ENCODE results near the gene PIM2. TPM values are rescaled to one million over a fixed set of nuclear protein-coding genes. Genes with fewer than 3 reads are reported as not detected.

PIM2 gene
- total RNA-seq, 1 donor from 2014 or later: 11.5 TPM

DNA sequence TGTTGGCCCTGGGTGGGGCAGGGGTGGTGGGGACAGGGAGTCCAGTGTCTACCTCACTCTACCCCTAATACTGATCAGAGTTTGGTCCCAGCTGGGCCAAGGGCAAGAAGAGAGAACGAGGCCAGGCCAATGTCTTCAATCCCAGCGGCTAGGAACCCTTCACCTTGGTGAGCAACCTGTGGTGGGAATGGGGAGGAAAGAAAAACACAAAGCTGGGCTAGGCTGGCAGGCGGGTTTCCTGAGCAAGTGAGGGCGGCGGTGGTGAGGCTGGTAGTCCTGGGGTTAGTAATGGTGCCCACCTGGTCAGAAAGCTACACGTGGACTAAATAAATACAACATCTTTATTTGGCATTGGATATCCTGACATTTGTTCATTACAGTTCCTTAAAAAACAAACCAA, 15.5 kb downstream of the PIM2 start:
- H3K4me3 ChIP-seq: no peak overlapping the region
- peaks cover 0 to 20% of the 10 kb centered on the region in 2 donors for H3K36me3 ChIP-seq
- H3K4me1 ChIP-seq: peaks cover 8% of the 10 kb centered on the region
- no peaks in the 10 kb centered on the region for H3K27me3 ChIP-seq
- intact Hi-C loops (cut with DNase I): no loop called here
- H3K9me3 ChIP-seq: no peaks in the 10 kb centered on the region
- TF ChIP-seq POLR2A (IDR thresholded peaks at IDR 0.05) (no peak), POLR2AphosphoS5 (IDR thresholded peaks at IDR 0.05; ENCODE audit: insufficient read depth in 1 of 2, low read depth in 1 of 2) (no peak), CTCF (IDR thresholded peaks at IDR 0.05) (no peak)
- DNase-seq (ENCODE audit: extremely low spot score in 2 of 2): no peak
- H3K27ac ChIP-seq: no peak overlapping the region

DNA sequence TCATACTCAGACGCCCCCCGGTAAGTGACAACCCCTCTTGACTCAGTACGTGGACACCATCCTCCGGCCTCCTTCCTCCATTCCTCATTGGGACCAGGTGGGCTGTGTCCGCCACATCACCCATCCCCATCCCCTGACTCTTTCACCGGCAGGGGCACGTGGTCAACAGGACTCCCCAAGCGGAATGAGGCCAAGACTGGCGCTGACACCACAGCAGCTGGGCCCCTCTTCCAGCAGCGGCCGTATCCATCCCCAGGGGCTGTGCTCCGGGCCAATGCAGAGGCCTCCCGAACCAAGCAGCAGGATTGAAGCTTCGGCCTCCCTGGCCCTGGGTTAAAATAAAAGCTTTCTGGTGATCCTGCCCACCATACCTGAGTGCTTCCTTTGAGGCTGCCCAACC, 16.0 kb downstream of the PIM2 start:
- peaks cover 0 to 20% of the 10 kb centered on the region in 2 donors for H3K36me3 ChIP-seq
- H3K27ac ChIP-seq: no peak overlapping the region
- TF ChIP-seq CTCF (IDR thresholded peaks at IDR 0.05): no peak
- TF ChIP-seq POLR2A (IDR thresholded peaks at IDR 0.05): no peak
- TF ChIP-seq POLR2AphosphoS5 (IDR thresholded peaks at IDR 0.05; ENCODE audit: insufficient read depth in 1 of 2, low read depth in 1 of 2): no peak

DNA sequence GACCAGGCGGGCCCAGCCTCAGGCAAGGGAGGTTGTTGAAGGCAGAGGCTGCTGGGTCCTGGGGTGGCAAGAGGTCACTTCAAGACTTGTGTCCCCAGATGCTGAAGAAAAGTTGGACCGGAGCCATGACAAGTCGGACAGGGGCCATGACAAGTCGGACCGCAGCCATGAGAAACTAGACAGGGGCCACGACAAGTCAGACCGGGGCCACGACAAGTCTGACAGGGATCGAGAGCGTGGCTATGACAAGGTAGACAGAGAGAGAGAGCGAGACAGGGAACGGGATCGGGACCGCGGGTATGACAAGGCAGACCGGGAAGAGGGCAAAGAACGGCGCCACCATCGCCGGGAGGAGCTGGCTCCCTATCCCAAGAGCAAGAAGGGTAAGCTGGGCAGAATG, 16.7 kb downstream of the PIM2 start:
- no peaks in the 10 kb centered on the region for H3K9me3 ChIP-seq
- TF ChIP-seq POLR2AphosphoS5 (IDR thresholded peaks at IDR 0.05; ENCODE audit: insufficient read depth in 1 of 2, low read depth in 1 of 2): no peak
- no peak for TF ChIP-seq POLR2A (IDR thresholded peaks at IDR 0.05)
- no peak for TF ChIP-seq CTCF (IDR thresholded peaks at IDR 0.05)
- peaks cover 0 to 20% of the 10 kb centered on the region in 2 donors for H3K36me3 ChIP-seq
- no peaks in the 10 kb centered on the region for H3K27me3 ChIP-seq
- no peak for DNase-seq (ENCODE audit: extremely low spot score in 2 of 2)
- H3K27ac ChIP-seq: no peak overlapping the region
- peaks cover 8% of the 10 kb centered on the region for H3K4me1 ChIP-seq
- no peak overlapping the region for H3K4me3 ChIP-seq
- intact Hi-C loops (cut with DNase I): no loop called here

More for the DNA sequence above, 16.0 kb downstream of the PIM2 start:
- no peak overlapping the region for H3K4me3 ChIP-seq
- no peaks in the 10 kb centered on the region for H3K9me3 ChIP-seq
- peaks cover 8% of the 10 kb centered on the region for H3K4me1 ChIP-seq
- no peaks in the 10 kb centered on the region for H3K27me3 ChIP-seq
- intact Hi-C loops (cut with DNase I): no loop called here
- DNase-seq (ENCODE audit: extremely low spot score in 2 of 2): no peak

DNA sequence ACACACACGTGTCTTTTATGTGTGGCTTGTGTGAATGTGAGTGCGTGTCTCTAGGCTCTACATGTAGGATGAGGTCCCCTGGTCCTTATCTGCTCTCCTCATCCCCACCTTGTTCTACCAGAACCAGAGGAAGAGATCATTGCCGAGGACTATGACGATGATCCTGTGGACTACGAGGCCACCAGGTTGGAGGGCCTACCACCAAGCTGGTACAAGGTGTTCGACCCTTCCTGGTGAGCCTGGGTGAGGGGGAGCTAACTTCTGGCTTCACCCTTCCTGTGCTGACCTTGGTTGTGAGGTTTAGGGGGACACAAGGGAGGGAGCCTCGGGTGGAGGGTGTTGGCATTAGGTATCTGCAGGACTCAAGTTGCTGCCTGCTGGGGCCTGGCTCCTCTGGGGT, 17.8 kb downstream of the PIM2 start:
- DNase-seq (ENCODE audit: extremely low spot score in 2 of 2): peak in 1 of 2 donors; percentile 84
- Histone ChIP-seq H3K4me3 (no peak overlapping the region), H3K27ac (no peak overlapping the region), H3K9me3 (no peaks in the 10 kb centered on the region), H3K27me3 (no peaks in the 10 kb centered on the region), H3K36me3 (peaks cover 0 to 20% of the 10 kb centered on the region in 2 donors), H3K4me1 (peaks cover 14% of the 10 kb centered on the region)
- TF ChIP-seq POLR2A (IDR thresholded peaks at IDR 0.05): no peak
- TF ChIP-seq CTCF (IDR thresholded peaks at IDR 0.05): no peak
- no peak for TF ChIP-seq POLR2AphosphoS5 (IDR thresholded peaks at IDR 0.05; ENCODE audit: insufficient read depth in 1 of 2, low read depth in 1 of 2)
- intact Hi-C loops (cut with DNase I): no loop called here

GRCh38 chrX:48899078-48899410, 19.8 kb downstream of the PIM2 start:
- intact Hi-C loops (cut with DNase I): no loop called here
- H3K27me3 ChIP-seq: no peaks in the 10 kb centered on the region
- no peak overlapping the region for H3K27ac ChIP-seq
- no peak for TF ChIP-seq POLR2A (IDR thresholded peaks at IDR 0.05)
- TF ChIP-seq POLR2AphosphoS5 (IDR thresholded peaks at IDR 0.05; ENCODE audit: insufficient read depth in 1 of 2, low read depth in 1 of 2): no peak
- TF ChIP-seq CTCF (IDR thresholded peaks at IDR 0.05): no peak
- no peak for DNase-seq (ENCODE audit: extremely low spot score in 2 of 2)
- H3K9me3 ChIP-seq: no peaks in the 10 kb centered on the region
- H3K36me3 ChIP-seq: peaks cover 0 to 14% of the 10 kb centered on the region in 2 donors
- no peak overlapping the region for H3K4me3 ChIP-seq
- H3K4me1 ChIP-seq: peaks cover 14% of the 10 kb centered on the region
